SK-N-SH (cell line): ENCODE data around the gene OR8K3. TPM values are rescaled to one million over a fixed set of nuclear protein-coding genes. Genes with fewer than 3 reads are reported as not detected.

ENCODE experiments used
- CTCF ChIA-PET: fragments of 300-600, 350-600 bp; formaldehyde crosslinking; extraction: SDS; loops from one replicate; lab custom pipeline; 2021; lab: Yijun Ruan, JAX
- POLR2A ChIA-PET: fragments of 350-600 bp; sonication (Branson Sonifier 250); formaldehyde crosslinking; extraction: SDS; loops from one replicate; lab custom pipeline; 2020; ENCODE audit warnings: antibody characterized with exemption, inconsistent platforms; lab: Yijun Ruan, JAX
- DNase-seq: peaks from one replicate; pipeline ENCODE4 v3.0.0; 2012
- H2AFZ ChIP-seq: fragments of 200-600 bp; sonication (generic); 2 replicates; pipeline ENCODE4 v1.8.1; 2016; ENCODE audit warnings: antibody characterized with exemption, mild to moderate bottlenecking, low read depth
- H3F3A ChIP-seq: fragments of 200-600 bp; sonication (generic); replicated peaks from 2 replicates; pipeline ENCODE3; 2016; ENCODE audit warnings: antibody characterized with exemption, mild to moderate bottlenecking; ENCODE audit not compliant: insufficient read depth
- H3K27ac ChIP-seq, 2 experiments: fragments of 200-500 bp in 1 of 2; fragments of 200-600 bp in 1 of 2; sonication (Bioruptor generic) in 1 of 2; sonication (generic), shearing (Covaris generic) in 1 of 2; 2 replicates each; pipeline versions ENCODE4 v1.5.1 to v1.6.1; 2014 to 2016; ENCODE audit warnings: low read depth in 2 of 2, inconsistent platforms in 1 of 2, low read length in 1 of 2, mild to moderate bottlenecking in 1 of 2, mixed read lengths in 1 of 2
- H3K27me3 ChIP-seq: fragments of 200-600 bp; sonication (generic), shearing (Covaris generic); 2 replicates; pipeline ENCODE4 v1.6.1; 2016; ENCODE audit warnings: mixed run types; ENCODE audit not compliant: insufficient read depth
- H3K36me3 ChIP-seq, 2 experiments: fragments of 200-500 bp in 1 of 2; fragments of 200-600 bp in 1 of 2; sonication (Bioruptor generic) in 1 of 2; sonication (generic) in 1 of 2; replicated peaks in 1 of 2; 2 replicates each; pipeline versions ENCODE3 to v1.5.1; 2014 to 2016; ENCODE audit warnings: low read length in 1 of 2, mild to moderate bottlenecking in 1 of 2; ENCODE audit not compliant: insufficient read depth in 2 of 2, control insufficient read depth in 1 of 2
- H3K4me1 ChIP-seq, 2 experiments: fragments of 200-500 bp in 1 of 2; fragments of 200-600 bp in 1 of 2; sonication (Bioruptor generic) in 1 of 2; sonication (generic), shearing (Covaris generic) in 1 of 2; 2 replicates each; pipeline versions ENCODE4 v1.5.1 to v1.6.1; 2014 to 2016; ENCODE audit warnings: low read depth in 1 of 2, low read length in 1 of 2, mixed run types in 1 of 2; ENCODE audit not compliant: insufficient read depth in 2 of 2, control insufficient read depth in 1 of 2
- H3K4me2 ChIP-seq: fragments of 200-600 bp; sonication (generic), shearing (Covaris generic); 2 replicates; pipeline ENCODE4 v1.6.1; 2017; ENCODE audit warnings: mixed run types
- H3K4me3 ChIP-seq, 2 experiments: fragments of 200-500 bp in 1 of 2; fragments of 200-600 bp in 1 of 2; sonication (Bioruptor generic) in 1 of 2; sonication (generic), shearing (Covaris generic) in 1 of 2; 2 replicates each; pipeline versions ENCODE4 v1.5.1 to v1.8.1; 2014 to 2016; ENCODE audit warnings: low read depth in 2 of 2, inconsistent platforms in 1 of 2, low read length in 1 of 2, mild to moderate bottlenecking in 1 of 2, mixed read lengths in 1 of 2, moderate library complexity in 1 of 2
- H3K79me2 ChIP-seq: fragments of 200-600 bp; sonication (generic); 2 replicates; pipeline ENCODE4 v1.8.1; 2017; ENCODE audit warnings: mild to moderate bottlenecking; ENCODE audit not compliant: insufficient read depth
- H3K9ac ChIP-seq: fragments of 200-600 bp; sonication (generic); 2 replicates; pipeline ENCODE4 v1.6.1; 2017; ENCODE audit warnings: mixed run types
- H3K9me2 ChIP-seq: fragments of 200-600 bp; sonication (generic); 2 replicates; pipeline ENCODE4 v1.6.1; 2017; ENCODE audit warnings: mixed run types
- H3K9me3 ChIP-seq: fragments of 200-600 bp; sonication (generic); 2 replicates; pipeline ENCODE4 v1.6.1; 2017; ENCODE audit warnings: mixed run types, mild to moderate bottlenecking, moderate library complexity
- H4K20me1 ChIP-seq: fragments of 200-600 bp; sonication (generic); 2 replicates; pipeline ENCODE4 v1.6.1; 2017; ENCODE audit warnings: mild to moderate bottlenecking, mixed run types; ENCODE audit not compliant: insufficient read depth
- ELF1 ChIP-seq: IDR thresholded peaks from 2 replicates; pipeline ENCODE4 v1.4.0; 2012
- EZH2phosphoT487 ChIP-seq: fragments of 200-600 bp; sonication (generic); IDR thresholded peaks from 2 replicates; pipeline ENCODE4 v1.6.1; 2017; ENCODE audit warnings: low read depth, mixed run types, mild to moderate bottlenecking, antibody characterized with exemption, moderate library complexity, borderline replicate concordance
- FOSL2 ChIP-seq: IDR thresholded peaks from 2 replicates; pipeline ENCODE4 v1.4.0; 2012; ENCODE audit warnings: low read depth, mild to moderate bottlenecking, moderate library complexity, borderline replicate concordance
- GABPA ChIP-seq: IDR thresholded peaks from 2 replicates; pipeline ENCODE4 v1.4.0; 2012; ENCODE audit warnings: low read depth, mild to moderate bottlenecking
- JUND ChIP-seq: IDR thresholded peaks from 2 replicates; pipeline ENCODE4 v1.4.0; 2012
- POLR2AphosphoS5 ChIP-seq: IDR thresholded peaks from 2 replicates; pipeline ENCODE4 v1.6.1; 2012; ENCODE audit warnings: low read depth, low read length
- RCOR1 ChIP-seq: fragments of 150-350 bp; IDR thresholded peaks from 2 replicates; pipeline ENCODE4 v1.6.1; 2017; ENCODE audit warnings: antibody characterized with exemption, low read length
- REST ChIP-seq: IDR thresholded peaks from 2 replicates; pipeline ENCODE4 v1.6.1; 2012; ENCODE audit warnings: mild to moderate bottlenecking, low read depth, low read length, moderate library complexity
- RFX5 ChIP-seq: IDR thresholded peaks from 2 replicates; pipeline ENCODE4 v1.6.1; 2012; ENCODE audit warnings: mild to moderate bottlenecking, improper control_type of control experiment, low read length
- RXRA ChIP-seq: IDR thresholded peaks from 2 replicates; pipeline ENCODE4 v1.4.0; 2012; ENCODE audit warnings: low read depth, mild to moderate bottlenecking, borderline replicate concordance
- SIN3A ChIP-seq: IDR thresholded peaks from 2 replicates; pipeline ENCODE4 v1.6.1; 2012; ENCODE audit warnings: low read depth, mild to moderate bottlenecking, low read length, moderate library complexity, borderline replicate concordance
- SMC3 ChIP-seq: IDR thresholded peaks from 2 replicates; pipeline ENCODE4 v1.6.1; 2012; ENCODE audit warnings: low read depth, low read length, improper control_type of control experiment
- TCF12 ChIP-seq: IDR thresholded peaks from 2 replicates; pipeline ENCODE4 v1.4.0; 2012
- YY1 ChIP-seq: IDR thresholded peaks from 2 replicates; pipeline ENCODE4 v1.4.0; 2012; ENCODE audit warnings: low read depth, mild to moderate bottlenecking
- WGBS: methylation state at CpG from one replicate; pipeline ENCODE4 v1.1.6; 2017; ENCODE audit warnings: low lambda C conversion rate; 5-methylcytosine and 5-hydroxymethylcytosine counted together
- polyA plus RNA-seq, 3 experiments: library from polyadenylated mRNA; depleted of rRNA; stranded (reverse); fragments of >200 nt; gene quantifications; 2 replicates each; pipeline ENCODE4 v1.2.3, GENCODE V29; 2012
- TF ChIP-seq, protein P1 (sequence below): IDR thresholded peaks from 2 replicates; pipeline ENCODE4; 2012
- TF ChIP-seq, protein P2 (sequence below): IDR thresholded peaks from 2 replicates; pipeline ENCODE4 v1.4.0; 2012; ENCODE audit warnings: low read depth, borderline replicate concordance
- TF ChIP-seq, protein P3 (sequence below): fragments of 200-600 bp; sonication (generic); IDR thresholded peaks from 2 replicates; pipeline ENCODE4 v1.6.1; 2017; ENCODE audit warnings: antibody characterized with exemption, mild to moderate bottlenecking, moderate library complexity

Gene OR8K3
- polyA plus RNA-seq, 1 of the 3 experiments (the other 2 are of a cell fraction) = not detected

- TF ChIP-seq FOSL2 (no peak), JUND (no peak), EZH2phosphoT487 (no peak), POLR2AphosphoS5 (no peak), RCOR1 (no peak), GABPA (no peak), SIN3A (no peak), RXRA (no peak), RFX5 (no peak), YY1 (no peak), ELF1 (no peak), TCF12 (no peak), SMC3 (no peak), REST (no peak)
- TF ChIP-seq, protein P1, sequence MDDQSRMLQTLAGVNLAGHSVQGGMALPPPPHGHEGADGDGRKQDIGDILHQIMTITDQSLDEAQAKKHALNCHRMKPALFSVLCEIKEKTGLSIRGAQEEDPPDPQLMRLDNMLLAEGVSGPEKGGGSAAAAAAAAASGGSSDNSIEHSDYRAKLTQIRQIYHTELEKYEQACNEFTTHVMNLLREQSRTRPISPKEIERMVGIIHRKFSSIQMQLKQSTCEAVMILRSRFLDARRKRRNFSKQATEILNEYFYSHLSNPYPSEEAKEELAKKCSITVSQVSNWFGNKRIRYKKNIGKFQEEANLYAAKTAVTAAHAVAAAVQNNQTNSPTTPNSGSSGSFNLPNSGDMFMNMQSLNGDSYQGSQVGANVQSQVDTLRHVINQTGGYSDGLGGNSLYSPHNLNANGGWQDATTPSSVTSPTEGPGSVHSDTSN = no peak
- TF ChIP-seq, protein P2, sequence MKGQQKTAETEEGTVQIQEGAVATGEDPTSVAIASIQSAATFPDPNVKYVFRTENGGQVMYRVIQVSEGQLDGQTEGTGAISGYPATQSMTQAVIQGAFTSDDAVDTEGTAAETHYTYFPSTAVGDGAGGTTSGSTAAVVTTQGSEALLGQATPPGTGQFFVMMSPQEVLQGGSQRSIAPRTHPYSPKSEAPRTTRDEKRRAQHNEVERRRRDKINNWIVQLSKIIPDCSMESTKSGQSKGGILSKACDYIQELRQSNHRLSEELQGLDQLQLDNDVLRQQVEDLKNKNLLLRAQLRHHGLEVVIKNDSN = no peak
- TF ChIP-seq, protein P3, sequence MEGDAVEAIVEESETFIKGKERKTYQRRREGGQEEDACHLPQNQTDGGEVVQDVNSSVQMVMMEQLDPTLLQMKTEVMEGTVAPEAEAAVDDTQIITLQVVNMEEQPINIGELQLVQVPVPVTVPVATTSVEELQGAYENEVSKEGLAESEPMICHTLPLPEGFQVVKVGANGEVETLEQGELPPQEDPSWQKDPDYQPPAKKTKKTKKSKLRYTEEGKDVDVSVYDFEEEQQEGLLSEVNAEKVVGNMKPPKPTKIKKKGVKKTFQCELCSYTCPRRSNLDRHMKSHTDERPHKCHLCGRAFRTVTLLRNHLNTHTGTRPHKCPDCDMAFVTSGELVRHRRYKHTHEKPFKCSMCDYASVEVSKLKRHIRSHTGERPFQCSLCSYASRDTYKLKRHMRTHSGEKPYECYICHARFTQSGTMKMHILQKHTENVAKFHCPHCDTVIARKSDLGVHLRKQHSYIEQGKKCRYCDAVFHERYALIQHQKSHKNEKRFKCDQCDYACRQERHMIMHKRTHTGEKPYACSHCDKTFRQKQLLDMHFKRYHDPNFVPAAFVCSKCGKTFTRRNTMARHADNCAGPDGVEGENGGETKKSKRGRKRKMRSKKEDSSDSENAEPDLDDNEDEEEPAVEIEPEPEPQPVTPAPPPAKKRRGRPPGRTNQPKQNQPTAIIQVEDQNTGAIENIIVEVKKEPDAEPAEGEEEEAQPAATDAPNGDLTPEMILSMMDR = no peak
- Histone ChIP-seq H4K20me1 (no peaks in the 10 kb centered on the region), H3K27me3 (no peaks in the 10 kb centered on the region), H3K9me3 (no peaks in the 10 kb centered on the region; the same call in 1 of the 2 replicates), H3K36me3 (no peaks in the 10 kb centered on the region), H3F3A (no peaks in the 10 kb centered on the region), H3K27ac (no peak within 1 kb of the TSS), H3K4me1 (no peaks in the 10 kb centered on the region), H3K79me2 (no peaks in the 10 kb centered on the region), H3K4me3 (no peak within 1 kb of the TSS), H3K4me2 (no peak within 1 kb of the TSS), H2AFZ (no peak within 1 kb of the TSS), H3K9me2 (no peaks in the 10 kb centered on the region), H3K9ac (no peak within 1 kb of the TSS)
- ChIA-PET CTCF (no interaction called here), POLR2A (no interaction called here)
- DNase-seq = no peak
- 0% methylated on average over 1 of the region's 1 CpG for WGBS
These were observed 30.8 kb downstream of the OR8K3 start, which contains the start of gene OR8K1 for GRCh38 chr11:56345739-56346138. OR8K1 (plus strand) TSS chr11:56346039; CDS start chr11:56346039, 0 bp downstream.
